HL-60 (cell line): ENCODE measurements around the gene HOXC4.
A peak's percentile ranks its signal among the peaks of the same experiment; 100 is the strongest.

Experiments
- DNase-seq, 2 experiments: peaks; one replicate each; pipeline ENCODE4 v3.0.0-alpha.2; 2010 to 2020; ENCODE audit warnings: low read depth in 1 of 2, low spot score in 1 of 2
- H3K27ac ChIP-seq: fragments of 250-450 bp; sonication (Bioruptor Pico); replicated peaks from 2 replicates; pipeline ENCODE4 v1.5.1; 2020; ENCODE audit warnings: mild to moderate bottlenecking, moderate library complexity
- H3K27me3 ChIP-seq: fragments of 250-450 bp; sonication (Bioruptor Pico); 2 replicates; pipeline ENCODE4 v1.5.1; 2021; ENCODE audit warnings: mild to moderate bottlenecking, moderate library complexity; ENCODE audit not compliant: insufficient read depth, poor library complexity, severe bottlenecking
- H3K4me3 ChIP-seq: replicated peaks from 2 replicates; pipeline ENCODE4 v1.5.1; 2011; ENCODE audit warnings: mild to moderate bottlenecking, control low read depth, low read length; ENCODE audit not compliant: insufficient read depth
- CTCF ChIP-seq: IDR thresholded peaks from one replicate; pipeline ENCODE4 v1.5.1; 2011; ENCODE audit warnings: low read length, control low read depth, inconsistent platforms; ENCODE audit not compliant: insufficient read depth
- GABPA ChIP-seq: IDR thresholded peaks from 2 replicates; pipeline ENCODE4 v1.6.1; 2012; ENCODE audit warnings: low read depth
- POLR2AphosphoS5 ChIP-seq: IDR thresholded peaks from 2 replicates; pipeline ENCODE4 v1.6.1; 2012; ENCODE audit warnings: low read depth
- REST ChIP-seq: IDR thresholded peaks from 2 replicates; pipeline ENCODE4 v1.6.1; 2012; ENCODE audit warnings: low read depth; ENCODE audit not compliant: insufficient replicate concordance
- SPI1 ChIP-seq: IDR thresholded peaks from 2 replicates; pipeline ENCODE4 v1.6.1; 2012; ENCODE audit warnings: low read depth, mild to moderate bottlenecking, borderline replicate concordance

HOXC4 gene

GRCh38 chr12:54005531-54005852 is 48.1 kb upstream of the HOXC4 start:
- DNase-seq = no peak
- peaks cover 89% of the 10 kb centered on the region for H3K27me3 ChIP-seq
- H3K27ac ChIP-seq = no peak overlapping the region
- no peak for TF ChIP-seq CTCF
- no peak for TF ChIP-seq REST
- no peak for TF ChIP-seq POLR2AphosphoS5
- TF ChIP-seq SPI1 = no peak
- no peak for TF ChIP-seq GABPA
- no peak overlapping the region for H3K4me3 ChIP-seq

- TF ChIP-seq SPI1 (peak; percentile 39; the same call in 1 of the 2 replicates), CTCF (peak; percentile 69), POLR2AphosphoS5 (no peak)
- DNase-seq = peak; percentile 61 to 82
- H3K4me3 ChIP-seq = peak overlapping the region; percentile 5; the same call in 1 of the 2 replicates
- no peak overlapping the region for H3K27ac ChIP-seq
- H3K27me3 ChIP-seq = peaks cover 87% of the 10 kb centered on the region
Measured at GRCh38 chr12:54005853-54006558, 47.6 kb upstream of the HOXC4 start.

- Histone ChIP-seq H3K27ac (no peak overlapping the region), H3K4me3 (peak overlapping the region; percentile 5; the same call in 1 of the 2 replicates), H3K27me3 (peaks cover 87% of the 10 kb centered on the region)
- no peak for DNase-seq
- no peak for TF ChIP-seq POLR2AphosphoS5
- TF ChIP-seq CTCF = no peak
- no peak for TF ChIP-seq GABPA
- no peak for TF ChIP-seq SPI1
- no peak for TF ChIP-seq REST
Measured at GRCh38 chr12:54006559-54007220, 46.9 kb upstream of the HOXC4 start.
